HG02610 (cell line): ENCODE results near the gene NLGN4X.

Source experiments
- ATAC-seq: cut with Tn5 transposase; IDR thresholded peaks from one replicate; pipeline ENCODE4 v1.9.1; 2021; ENCODE audit warnings: mild to moderate bottlenecking, moderate library complexity; ENCODE audit not compliant: unreplicated experiment

NLGN4X gene

DNA sequence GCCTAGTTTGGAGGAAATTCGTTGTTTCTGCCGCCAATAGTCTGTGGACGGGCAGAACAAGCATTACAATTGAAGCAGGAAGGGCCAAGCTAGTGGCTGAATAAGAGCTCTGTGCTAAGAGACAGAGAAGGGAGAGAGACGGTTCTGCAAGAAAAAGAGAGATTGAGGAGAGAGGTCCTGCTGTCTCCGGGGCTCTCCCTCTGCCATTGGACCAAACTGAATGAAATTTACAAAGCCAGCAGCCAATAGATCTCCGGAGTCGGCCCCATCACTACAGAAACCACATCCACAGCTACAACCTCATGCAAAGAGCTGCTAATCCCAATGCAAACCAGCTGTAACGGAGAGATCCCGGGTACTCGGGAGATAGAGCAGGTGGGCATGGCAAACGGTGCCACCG lies at the start of gene NLGN4X:
NLGN4X (minus strand) TSS at position 148 of the 400 bp plus-strand sequence. CDS start 77,401 bp downstream, outside the sequence.
- ATAC-seq = no peak

DNA sequence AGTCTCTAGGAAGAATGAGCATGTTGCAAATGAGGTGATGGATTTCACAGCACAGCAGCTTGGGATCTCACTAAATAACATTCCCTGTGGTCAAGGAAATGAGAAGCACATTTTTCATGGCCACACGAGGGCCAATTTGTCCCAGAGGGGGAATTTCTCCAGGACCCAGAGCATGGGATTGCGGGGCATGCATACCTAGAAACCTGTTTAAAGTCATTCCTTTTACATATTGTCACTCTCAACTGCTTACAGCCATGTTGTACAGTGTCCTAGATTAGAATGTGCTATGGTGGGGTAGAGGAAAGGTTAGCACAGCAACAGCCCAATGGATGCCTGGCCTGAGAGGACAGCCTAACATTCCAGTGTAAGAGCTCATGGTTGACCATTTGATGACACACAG lies 37.4 kb upstream of the NLGN4X start:
- ATAC-seq = no peak

DNA sequence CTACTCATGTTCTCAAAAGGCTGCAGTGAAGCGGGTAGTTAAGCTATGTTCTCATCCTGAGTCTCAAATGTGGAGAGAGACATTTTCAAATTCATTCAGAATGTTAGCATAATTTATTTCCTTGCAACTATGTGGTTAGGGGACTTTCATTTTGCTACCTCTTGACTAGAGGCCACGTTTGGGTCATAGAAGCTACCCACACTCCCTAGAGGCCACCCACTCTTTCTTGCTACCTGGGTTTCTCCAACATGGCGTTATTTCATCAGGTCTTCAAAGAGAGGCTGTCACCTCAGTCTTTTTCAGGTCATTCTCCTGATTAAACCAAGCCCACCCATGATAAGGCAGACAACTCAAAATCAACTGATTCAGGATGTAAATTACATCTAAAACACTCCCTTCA lies 34.3 kb upstream of the NLGN4X start:
- ATAC-seq = no peak

- ATAC-seq = no peak
Measured at GRCh38 chrX:6257025-6257424, 28.4 kb upstream of the NLGN4X start.

DNA sequence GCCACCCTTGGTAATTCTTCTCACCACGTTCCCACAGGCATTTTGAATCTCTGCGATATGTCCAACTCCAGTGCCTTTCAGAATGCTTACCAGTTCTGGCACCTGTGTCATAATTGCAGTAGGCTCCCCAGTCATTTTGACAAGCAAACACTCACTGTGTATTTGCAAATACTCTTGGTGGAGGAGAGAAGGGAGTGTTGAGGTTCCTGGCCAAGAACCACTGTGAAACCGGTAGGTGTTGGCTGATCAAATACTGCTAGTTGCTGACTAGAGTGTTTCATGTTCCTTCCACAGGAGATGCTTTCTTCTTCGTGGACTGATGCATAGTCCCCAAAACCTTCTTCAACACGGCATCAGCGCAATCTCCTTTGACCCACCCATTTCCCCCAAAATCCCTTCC lies 16.0 kb upstream of the NLGN4X start:
- no peak for ATAC-seq

DNA sequence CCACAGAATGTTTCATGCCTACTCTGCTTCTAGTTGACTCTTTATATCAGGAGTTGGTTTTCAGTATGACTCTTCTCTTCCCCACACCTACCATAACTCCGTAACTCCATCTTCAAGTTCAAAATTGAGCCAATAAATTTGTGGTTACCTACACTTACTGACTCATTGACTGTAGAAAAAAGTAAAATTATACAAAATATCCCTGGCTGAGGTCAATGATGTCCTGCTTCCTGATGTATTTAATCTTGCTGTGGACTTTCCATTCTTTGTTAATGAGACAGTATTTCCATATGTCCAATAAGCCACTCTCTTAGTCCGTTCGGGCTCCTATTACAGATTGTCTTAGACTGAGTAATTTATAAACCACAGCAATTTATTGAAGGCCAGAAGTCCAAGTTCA lies 9.9 kb upstream of the NLGN4X start:
- no peak for ATAC-seq

GRCh38 chrX:6227935-6228334 lies 732 bp downstream of the NLGN4X start:
- ATAC-seq = no peak

GRCh38 chrX:6227453-6227835 lies 1.2 kb downstream of the NLGN4X start:
- ATAC-seq = no peak

GRCh38 chrX:6226596-6227452 lies 1.8 kb downstream of the NLGN4X start:
- no peak for ATAC-seq

GRCh38 chrX:6225911-6226595 lies 2.6 kb downstream of the NLGN4X start:
- ATAC-seq = no peak

DNA sequence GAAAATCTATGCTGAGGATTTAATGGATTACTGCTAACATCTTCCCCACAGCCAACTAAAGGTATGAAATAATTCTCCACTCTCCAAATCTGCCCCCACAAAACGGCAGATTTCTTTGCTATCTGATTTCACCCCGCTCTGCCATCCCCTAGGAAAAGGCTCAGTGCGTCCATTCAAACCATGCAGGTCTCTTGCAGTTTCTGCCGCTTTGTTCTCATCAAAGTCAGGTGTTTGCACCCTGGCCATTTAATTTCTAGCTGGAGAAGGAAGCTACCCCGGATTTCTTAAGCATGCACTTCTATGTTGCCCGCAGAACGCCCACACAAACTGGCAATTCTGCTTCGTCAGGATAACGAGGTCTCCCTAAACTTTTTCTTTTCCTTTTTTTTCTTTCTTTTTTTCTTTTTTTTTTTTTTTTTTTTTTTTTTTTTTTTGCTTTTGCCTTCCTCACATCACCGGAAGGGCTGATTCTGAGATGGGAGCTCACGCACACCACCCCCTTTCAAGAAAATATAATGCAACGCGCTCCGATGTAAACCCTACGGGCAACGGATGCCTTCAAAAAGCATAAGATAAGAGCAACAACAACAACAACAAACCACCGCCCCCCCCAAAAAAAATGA lies 3.3 kb downstream of the NLGN4X start:
- no peak for ATAC-seq

DNA sequence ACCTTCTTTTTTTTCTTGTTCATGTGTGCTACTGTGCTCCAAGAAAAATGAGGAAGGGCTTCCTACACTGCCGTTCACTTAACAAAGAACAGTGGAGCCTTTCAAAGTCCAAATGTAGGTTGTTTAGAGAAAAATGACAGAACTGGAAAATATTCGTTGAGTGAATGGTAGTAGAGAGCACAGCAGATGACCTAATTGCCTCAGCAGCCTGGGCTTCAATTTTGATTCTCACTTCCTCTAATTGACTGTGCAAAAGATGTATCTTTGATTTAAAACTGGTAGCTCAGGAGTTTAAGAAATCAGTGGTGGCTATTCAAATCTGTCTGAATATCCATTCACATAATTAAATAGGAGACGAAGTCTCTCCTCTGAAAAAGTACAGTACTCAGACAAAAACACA lies 5.2 kb downstream of the NLGN4X start:
- no peak for ATAC-seq

- no peak for ATAC-seq
Measured at GRCh38 chrX:6210230-6210629, 18.4 kb downstream of the NLGN4X start.

- ATAC-seq = no peak
Measured at GRCh38 chrX:6203462-6204215, 25.0 kb downstream of the NLGN4X start.

- no peak for ATAC-seq
Measured at GRCh38 chrX:6199486-6199885, 29.2 kb downstream of the NLGN4X start.

DNA sequence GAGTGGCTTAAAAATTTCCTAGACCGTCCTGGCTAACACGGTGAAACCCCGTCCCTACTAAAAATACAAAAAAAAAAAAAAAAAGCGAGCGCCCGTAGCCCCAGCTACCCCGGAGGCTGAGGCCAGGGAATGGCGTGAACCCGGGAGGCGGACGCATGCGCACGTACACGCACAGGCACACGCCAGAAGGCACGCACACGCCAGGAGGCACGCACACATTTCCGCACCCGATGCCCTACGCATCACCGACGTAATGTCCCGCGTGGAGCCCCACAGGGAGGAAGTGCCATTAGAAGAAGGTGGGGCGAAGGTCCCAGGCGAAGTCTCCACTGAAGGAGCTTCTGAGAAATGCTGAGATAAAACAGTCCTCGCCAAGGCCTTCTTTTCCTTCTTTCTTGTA lies 41.4 kb downstream of the NLGN4X start:
- ATAC-seq = no peak

DNA sequence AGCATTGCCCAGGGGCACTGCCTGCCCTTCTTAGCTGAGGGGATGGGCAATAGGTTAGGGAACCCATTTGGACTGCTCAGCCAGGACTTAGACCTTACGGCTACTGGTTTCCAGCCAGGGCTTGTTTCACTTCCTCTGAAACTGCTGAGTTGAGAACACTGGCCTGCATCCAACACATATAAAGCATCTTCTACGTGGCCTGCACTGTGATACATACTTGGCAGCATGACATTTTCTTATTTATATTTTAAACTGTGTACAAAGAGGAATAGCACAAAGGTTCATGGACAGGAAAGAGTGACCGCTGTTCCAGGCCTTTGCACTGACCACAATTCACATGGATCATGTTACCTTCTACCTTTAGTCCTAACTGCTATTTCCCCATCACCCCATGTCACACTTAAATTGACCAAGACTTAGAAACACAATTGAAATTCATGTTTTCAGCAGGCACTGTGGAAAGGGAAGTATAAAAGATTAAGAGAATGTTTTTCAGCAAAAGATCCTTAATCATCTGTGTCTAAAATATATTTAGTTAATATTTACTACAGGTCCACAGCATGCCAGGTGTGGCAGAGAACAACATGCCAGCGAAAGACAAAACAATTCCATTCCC lies 43.7 kb downstream of the NLGN4X start:
- no peak for ATAC-seq

GRCh38 chrX:6175914-6176313 lies 52.8 kb downstream of the NLGN4X start:
- ATAC-seq = no peak

DNA sequence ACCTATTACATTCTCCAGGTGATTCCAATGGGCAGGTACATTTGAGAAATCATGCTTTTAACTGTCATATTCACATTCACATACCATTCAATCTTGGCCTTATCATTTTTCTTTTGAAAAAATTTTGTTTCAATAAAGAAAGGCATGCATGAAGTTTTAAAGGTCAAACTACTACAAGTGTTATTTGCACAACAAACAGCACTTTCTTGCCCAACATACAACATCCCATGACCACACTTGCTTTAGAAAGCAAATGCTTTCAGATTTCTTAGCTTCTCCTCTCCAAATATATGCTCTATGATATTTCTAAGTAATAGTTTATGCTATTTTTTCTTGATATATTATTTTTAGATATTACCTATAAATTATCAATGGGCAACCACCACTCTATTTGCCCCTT lies 58.2 kb downstream of the NLGN4X start:
- no peak for ATAC-seq

DNA sequence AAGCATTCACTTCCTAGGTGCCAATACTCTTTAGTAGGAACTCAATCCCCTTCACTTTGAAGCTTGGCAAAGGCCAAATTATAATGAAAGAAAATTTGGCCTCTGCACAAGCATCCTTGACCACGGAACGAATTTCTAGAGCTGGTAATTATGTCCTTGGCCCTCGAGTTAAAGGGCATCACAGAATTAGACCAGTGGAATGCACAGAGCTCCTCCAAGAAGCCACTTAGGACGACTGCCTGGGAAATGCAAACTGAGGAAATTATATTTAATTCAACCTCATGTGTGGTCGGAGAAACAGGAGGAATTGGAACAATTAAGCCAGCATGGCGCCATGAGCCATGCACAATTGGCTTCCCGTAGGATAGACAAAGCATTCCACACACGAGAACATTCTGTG lies 59.3 kb downstream of the NLGN4X start:
- ATAC-seq = no peak

GRCh38 chrX:6163721-6164120 lies 64.9 kb downstream of the NLGN4X start:
- ATAC-seq = no peak
